Stimulated activated CD4-positive, alpha-beta T cell treated with anti-CD3 and anti-CD28 coated beads, Interleukin-4, amount 100 ng/mL, for 4 hours (primary cell): ENCODE measurements around the gene RAD21L1.

Experiments
- DNase-seq, 2 experiments: peaks; one replicate each; pipeline ENCODE4 v3.0.0-alpha.2; 2020

Gene RAD21L1

GRCh38 chr20:1225783-1226654 lies at the start of gene RAD21L1:
Gene RAD21L1, plus strand, starts transcription at chr20:1226044. Its CDS starts 2,410 bp downstream, at chr20:1228454.
- peak; percentile 71 to 87 for DNase-seq

- no peak for DNase-seq
Measured at GRCh38 chr20:1177680-1178079, 48.2 kb upstream of the RAD21L1 start.

GRCh38 chr20:1178103-1178502 lies 47.7 kb upstream of the RAD21L1 start:
- no peak for DNase-seq

- no peak for DNase-seq
Measured at GRCh38 chr20:1178623-1179022, 47.2 kb upstream of the RAD21L1 start.

- no peak for DNase-seq
Measured at GRCh38 chr20:1180949-1181348, 44.9 kb upstream of the RAD21L1 start.

- no peak for DNase-seq
Measured at GRCh38 chr20:1182106-1182505, 43.7 kb upstream of the RAD21L1 start.

GRCh38 chr20:1183153-1183552 lies 42.7 kb upstream of the RAD21L1 start:
- no peak for DNase-seq

- DNase-seq: no peak
Measured at GRCh38 chr20:1184260-1184637, 41.6 kb upstream of the RAD21L1 start.

- no peak for DNase-seq
Measured at GRCh38 chr20:1184638-1185315, 41.1 kb upstream of the RAD21L1 start, which contains the start of gene TMEM74B. Gene TMEM74B, minus strand, starts transcription at chr20:1184981. Its CDS starts 1,180 bp downstream, at chr20:1183801.

- no peak for DNase-seq
Measured at GRCh38 chr20:1185316-1185741, 40.5 kb upstream of the RAD21L1 start.

GRCh38 chr20:1185790-1186334 lies 40.0 kb upstream of the RAD21L1 start:
- peak; percentile 24 to 42 for DNase-seq

- no peak for DNase-seq
Measured at GRCh38 chr20:1186367-1186991, 39.4 kb upstream of the RAD21L1 start.

GRCh38 chr20:1187605-1188171 lies 38.2 kb upstream of the RAD21L1 start:
- DNase-seq: no peak

GRCh38 chr20:1188347-1188746 lies 37.5 kb upstream of the RAD21L1 start:
- no peak for DNase-seq

- no peak for DNase-seq
Measured at GRCh38 chr20:1189827-1190226, 36.0 kb upstream of the RAD21L1 start.

GRCh38 chr20:1190847-1191246 lies 35.0 kb upstream of the RAD21L1 start:
- DNase-seq: no peak

GRCh38 chr20:1191299-1191698 lies 34.5 kb upstream of the RAD21L1 start:
- no peak for DNase-seq

- no peak for DNase-seq
Measured at GRCh38 chr20:1195226-1195625, 30.6 kb upstream of the RAD21L1 start.

- no peak for DNase-seq
Measured at GRCh38 chr20:1196634-1197033, 29.2 kb upstream of the RAD21L1 start.

- no peak for DNase-seq
Measured at GRCh38 chr20:1197801-1198200, 28.0 kb upstream of the RAD21L1 start.

- DNase-seq: no peak
Measured at GRCh38 chr20:1198751-1199150, 27.1 kb upstream of the RAD21L1 start.

- no peak for DNase-seq
Measured at GRCh38 chr20:1199212-1199873, 26.5 kb upstream of the RAD21L1 start.
